ENCODE measurements around the gene TADA2B.

Gene TADA2B

DNA sequence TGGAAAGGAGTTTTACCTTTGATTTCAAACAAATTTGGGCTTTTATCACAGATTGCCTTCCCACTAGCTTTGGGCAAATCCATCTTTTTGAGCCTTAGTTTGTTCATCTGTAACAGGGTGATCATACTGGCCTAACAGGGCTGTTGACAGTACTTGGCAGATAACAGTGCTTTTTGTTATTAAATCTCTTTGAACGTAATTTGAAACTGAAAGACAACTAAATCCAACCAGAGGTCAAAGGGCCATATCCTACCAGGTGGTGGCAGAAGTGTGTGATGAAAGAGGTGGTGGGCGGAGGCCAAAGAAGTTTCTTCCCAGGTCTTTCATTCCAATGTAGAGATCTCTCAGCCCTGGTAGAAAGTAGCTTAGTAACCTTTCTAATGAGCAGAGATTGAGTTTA lies 35.2 kb upstream of the TADA2B start:
- TF ChIP-seq POLR2A (IDR thresholded peaks at IDR 0.05; ENCODE audit: low read depth, low read length), result no peak
- FAIRE-seq, result no peak
- no peak for DNase-seq (ENCODE audit: insufficient read length, low spot score)

DNA sequence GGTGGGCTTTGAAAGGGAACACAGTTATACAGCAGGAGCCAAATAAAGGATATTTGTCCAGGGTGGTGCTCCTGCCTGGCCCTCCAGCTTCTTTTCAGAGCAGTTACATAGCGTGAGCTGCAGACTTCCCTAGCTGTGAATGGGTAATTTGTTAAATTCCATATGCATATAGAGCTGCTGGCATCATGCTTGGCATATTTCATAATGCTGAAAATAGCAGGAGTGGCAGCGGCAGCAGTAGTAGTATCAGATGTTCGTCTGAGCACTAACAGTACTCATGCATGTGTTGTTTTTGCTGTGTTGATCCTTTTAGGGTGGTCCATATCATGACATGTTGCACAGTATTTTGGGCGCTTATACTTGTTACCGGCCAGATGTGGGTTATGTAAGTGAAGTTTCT lies 33.6 kb upstream of the TADA2B start:
- TF ChIP-seq POLR2A (IDR thresholded peaks at IDR 0.05; ENCODE audit: low read depth, low read length), result no peak
- FAIRE-seq (no peak), DNase-seq (ENCODE audit: insufficient read length, low spot score) (no peak)

- no peak for TF ChIP-seq POLR2A (IDR thresholded peaks at IDR 0.05; ENCODE audit: low read depth, low read length)
- no peak for DNase-seq (ENCODE audit: insufficient read length, low spot score)
- FAIRE-seq, result no peak
Observed at GRCh38 chr4:7013175-7013574, 30.0 kb upstream of the TADA2B start.

DNA sequence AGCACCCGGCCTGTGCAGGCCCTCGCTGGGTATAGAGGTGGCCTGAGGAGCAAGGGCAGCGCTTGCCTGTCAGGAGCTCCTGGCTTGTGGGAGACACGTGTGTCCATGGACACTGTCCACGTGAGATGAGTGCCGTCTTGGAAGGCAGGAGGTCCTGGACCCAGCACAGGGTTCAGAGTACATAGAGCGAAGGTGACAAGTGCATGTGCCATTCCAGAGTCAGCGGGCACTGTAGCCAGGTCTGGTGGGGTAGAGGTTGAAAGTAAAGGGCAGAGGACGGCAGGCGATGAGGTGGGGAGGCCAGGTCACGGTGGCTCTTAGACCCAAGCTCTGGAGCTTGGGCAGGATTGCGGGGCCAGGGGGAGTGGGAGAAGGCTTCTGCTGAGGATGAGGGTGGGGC lies 28.4 kb upstream of the TADA2B start:
- no peak for TF ChIP-seq POLR2A (IDR thresholded peaks at IDR 0.05; ENCODE audit: low read depth, low read length)
- FAIRE-seq, result no peak
- DNase-seq (ENCODE audit: insufficient read length, low spot score), result no peak

GRCh38 chr4:7015383-7016035 lies 27.7 kb upstream of the TADA2B start:
- no peak for TF ChIP-seq POLR2A (IDR thresholded peaks at IDR 0.05; ENCODE audit: low read depth, low read length)
- no peak for DNase-seq (ENCODE audit: insufficient read length, low spot score)
- no peak for FAIRE-seq

- TF ChIP-seq POLR2A (IDR thresholded peaks at IDR 0.05; ENCODE audit: low read depth, low read length), result no peak
- DNase-seq (ENCODE audit: insufficient read length, low spot score), result no peak
- FAIRE-seq, result no peak
Observed at GRCh38 chr4:7016086-7016485, 27.1 kb upstream of the TADA2B start.

GRCh38 chr4:7016512-7016911 lies 26.7 kb upstream of the TADA2B start:
- FAIRE-seq, result no peak
- DNase-seq (ENCODE audit: insufficient read length, low spot score), result no peak

GRCh38 chr4:7017446-7018048 lies 25.6 kb upstream of the TADA2B start:
- no peak for TF ChIP-seq POLR2A (IDR thresholded peaks at IDR 0.05; ENCODE audit: low read depth, low read length)
- FAIRE-seq, result no peak
- DNase-seq (ENCODE audit: insufficient read length, low spot score), result no peak

More at GRCh38 chr4:7016512-7016911, 26.7 kb upstream of the TADA2B start:
- no peak for TF ChIP-seq POLR2A (IDR thresholded peaks at IDR 0.05; ENCODE audit: low read depth, low read length)

GRCh38 chr4:7018281-7018680 lies 24.9 kb upstream of the TADA2B start:
- no peak for DNase-seq (ENCODE audit: insufficient read length, low spot score)
- FAIRE-seq, result no peak
- TF ChIP-seq POLR2A (IDR thresholded peaks at IDR 0.05; ENCODE audit: low read depth, low read length), result no peak

- FAIRE-seq, result no peak
Observed at GRCh38 chr4:7019367-7019766, 23.8 kb upstream of the TADA2B start.

DNA sequence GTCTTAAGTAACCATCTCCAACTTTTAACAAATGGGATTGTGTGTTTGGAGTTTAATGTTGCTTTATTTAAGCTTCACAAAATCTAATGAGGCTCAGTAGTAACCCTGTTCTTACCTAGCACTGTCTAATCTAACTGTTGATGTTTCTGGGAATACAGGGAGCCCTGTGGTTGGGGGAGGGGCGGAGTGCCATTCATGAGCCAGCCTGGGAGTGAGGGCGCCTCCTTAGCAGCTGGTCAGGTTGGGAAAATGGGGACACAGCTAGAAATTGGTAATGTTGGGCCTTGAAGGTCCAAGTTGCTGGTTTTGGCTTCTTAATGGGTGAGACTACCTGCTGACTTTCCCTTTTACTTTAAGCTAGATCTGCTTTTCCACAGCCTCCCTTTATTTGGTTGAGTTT lies 22.9 kb upstream of the TADA2B start:
- FAIRE-seq, result no peak

More at GRCh38 chr4:7019367-7019766, 23.8 kb upstream of the TADA2B start:
- no peak for DNase-seq (ENCODE audit: insufficient read length, low spot score)
- no peak for TF ChIP-seq POLR2A (IDR thresholded peaks at IDR 0.05; ENCODE audit: low read depth, low read length)

DNA sequence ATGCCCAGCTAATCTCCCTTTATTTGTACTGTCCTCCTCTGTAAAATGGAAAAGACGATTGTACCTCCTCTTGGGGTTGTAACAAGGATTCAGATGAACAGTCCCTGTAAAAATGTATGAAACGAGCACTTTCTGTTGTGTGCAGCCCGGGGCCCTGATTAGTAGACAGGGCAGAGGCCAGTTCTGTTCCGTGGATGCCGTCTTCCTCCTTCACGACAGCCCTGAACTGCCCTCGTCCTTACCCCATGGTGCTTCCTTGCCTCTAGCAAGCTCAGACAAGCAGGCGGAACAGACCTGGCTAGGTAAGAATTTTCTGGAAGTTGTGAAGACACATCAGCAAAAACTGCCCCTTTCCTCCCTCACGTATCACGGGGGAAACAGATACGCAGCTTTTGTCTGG lies 22.3 kb upstream of the TADA2B start:
- DNase-seq (ENCODE audit: insufficient read length, low spot score) (no peak), FAIRE-seq (no peak)
- no peak for TF ChIP-seq POLR2A (IDR thresholded peaks at IDR 0.05; ENCODE audit: low read depth, low read length)

More for the DNA sequence above, 22.9 kb upstream of the TADA2B start:
- no peak for TF ChIP-seq POLR2A (IDR thresholded peaks at IDR 0.05; ENCODE audit: low read depth, low read length)
- no peak for DNase-seq (ENCODE audit: insufficient read length, low spot score)

GRCh38 chr4:7021355-7021754 lies 21.8 kb upstream of the TADA2B start:
- no peak for FAIRE-seq
- no peak for TF ChIP-seq POLR2A (IDR thresholded peaks at IDR 0.05; ENCODE audit: low read depth, low read length)
- DNase-seq (ENCODE audit: insufficient read length, low spot score), result no peak

DNA sequence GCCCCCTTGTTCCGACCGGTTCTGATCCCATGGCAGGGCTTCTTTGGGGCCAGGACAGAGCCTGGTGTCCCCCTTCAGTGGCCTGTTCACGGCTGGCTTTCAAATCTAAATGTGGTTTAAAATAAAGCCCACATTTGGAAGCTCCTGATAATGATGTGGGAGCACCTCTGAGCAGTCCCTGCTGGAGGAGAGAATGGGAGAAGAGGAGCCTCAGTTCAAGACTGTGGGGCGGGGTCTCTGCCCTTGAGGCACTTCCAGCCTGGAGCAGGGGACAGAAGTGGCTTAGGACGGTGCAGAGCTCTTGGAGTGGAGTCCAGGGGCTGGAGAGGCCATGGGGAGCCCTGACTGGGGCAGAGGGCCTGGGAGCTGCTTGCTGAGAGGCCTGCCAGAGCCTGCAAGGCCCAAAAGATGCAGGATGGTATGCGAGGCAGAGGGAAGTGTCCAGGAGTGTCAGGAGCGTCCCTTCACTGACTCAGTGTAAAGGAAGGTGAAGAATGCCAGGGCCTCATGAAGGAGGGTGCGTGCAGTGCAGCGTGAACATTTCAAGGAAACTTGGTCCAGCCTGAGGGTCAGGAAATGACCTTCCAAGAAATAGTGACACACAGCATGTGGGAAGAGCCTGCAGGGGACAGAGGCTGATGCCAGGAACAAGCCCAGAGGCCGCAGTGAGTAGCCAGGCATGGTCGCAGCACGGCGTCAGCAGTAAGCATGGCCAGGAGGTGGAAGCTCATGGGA lies 21.1 kb upstream of the TADA2B start:
- no peak for TF ChIP-seq POLR2A (IDR thresholded peaks at IDR 0.05; ENCODE audit: low read depth, low read length)
- FAIRE-seq (peak; percentile 71), DNase-seq (ENCODE audit: insufficient read length, low spot score) (peak; percentile 77)

DNA sequence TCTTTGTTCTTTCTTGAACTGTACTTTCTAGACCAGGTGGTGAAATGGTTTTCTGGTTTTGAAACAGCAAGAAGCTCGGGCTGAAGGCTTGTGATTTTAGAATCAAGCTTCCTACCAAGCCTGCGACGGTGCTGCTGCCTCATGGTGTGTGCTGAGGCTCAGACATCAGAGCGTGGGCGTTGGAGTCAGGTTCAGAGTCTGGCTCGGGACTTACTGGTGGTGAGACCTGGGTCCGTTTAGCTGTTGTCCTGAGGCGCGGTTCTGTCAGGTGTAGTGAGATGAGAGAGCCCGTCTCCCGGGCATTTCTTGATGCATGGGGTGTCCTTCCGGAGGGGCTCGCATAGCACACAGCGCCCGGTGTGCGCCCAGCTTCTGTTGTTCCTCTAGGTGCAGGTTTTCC lies 19.7 kb upstream of the TADA2B start:
- DNase-seq (ENCODE audit: insufficient read length, low spot score) (no peak), FAIRE-seq (no peak)
- no peak for TF ChIP-seq POLR2A (IDR thresholded peaks at IDR 0.05; ENCODE audit: low read depth, low read length)
